Hepatocyte (in vitro differentiated cells): ENCODE data around the gene CENPB. TPM values are rescaled to one million over a fixed set of nuclear protein-coding genes. Genes with fewer than 3 reads are reported as not detected.

Experiments
- DNase-seq: peaks from one replicate; pipeline ENCODE4 v3.0.0-alpha.2; 2016; ENCODE audit warnings: low spot score
- H2AFZ ChIP-seq: fragments of 200-600 bp; sonication (generic); 2 replicates; pipeline ENCODE4 v1.6.0; 2016; ENCODE audit warnings: antibody characterized with exemption, mild to moderate bottlenecking
- H3K27ac ChIP-seq: fragments of 200-600 bp; sonication (generic); 2 replicates; pipeline ENCODE4 v1.5.1; 2016; ENCODE audit warnings: mild to moderate bottlenecking
- H3K27me3 ChIP-seq: fragments of 200-600 bp; sonication (generic); 2 replicates; pipeline ENCODE4 v1.6.1; 2016
- H3K36me3 ChIP-seq: fragments of 200-600 bp; sonication (generic); replicated peaks from 2 replicates; pipeline ENCODE4 v1.5.1; 2016; ENCODE audit warnings: low read depth; ENCODE audit not compliant: insufficient read depth
- H3K4me1 ChIP-seq: fragments of 200-600 bp; sonication (generic); 2 replicates; pipeline ENCODE4 v1.5.1; 2016; ENCODE audit warnings: mild to moderate bottlenecking, moderate library complexity; ENCODE audit not compliant: insufficient read depth
- H3K4me2 ChIP-seq: fragments of 200-600 bp; sonication (generic); 2 replicates; pipeline ENCODE4 v1.6.0; 2016
- H3K4me3 ChIP-seq: fragments of 200-600 bp; sonication (generic); 2 replicates; pipeline ENCODE4 v1.5.1; 2016; ENCODE audit warnings: mild to moderate bottlenecking
- H3K79me2 ChIP-seq: fragments of 200-600 bp; sonication (generic); 2 replicates; pipeline ENCODE4 v1.6.0; 2017; ENCODE audit warnings: mild to moderate bottlenecking
- H3K9me2 ChIP-seq: fragments of 200-600 bp; sonication (generic); replicated peaks from 2 replicates; pipeline ENCODE4 v1.6.0; 2017; ENCODE audit warnings: mild to moderate bottlenecking; ENCODE audit not compliant: insufficient read depth
- H3K9me3 ChIP-seq: fragments of 200-600 bp; sonication (generic); 2 replicates; pipeline ENCODE4 v1.5.1; 2016; ENCODE audit warnings: low read depth, mild to moderate bottlenecking
- H4K20me1 ChIP-seq: fragments of 200-600 bp; sonication (generic); 2 replicates; pipeline ENCODE4 v1.6.0; 2016; ENCODE audit warnings: mild to moderate bottlenecking; ENCODE audit not compliant: insufficient read depth, poor library complexity, severe bottlenecking
- CTCF ChIP-seq: fragments of 200-600 bp; sonication (generic); IDR thresholded peaks from 2 replicates; pipeline ENCODE4 v1.5.1; 2016; ENCODE audit warnings: antibody characterized with exemption, mild to moderate bottlenecking; ENCODE audit not compliant: poor library complexity
- EZH2 ChIP-seq: fragments of 200-600 bp; sonication (generic); IDR thresholded peaks from 2 replicates; pipeline ENCODE4 v1.6.1; 2016; ENCODE audit warnings: antibody characterized with exemption, mild to moderate bottlenecking, borderline replicate concordance
- EZH2phosphoT487 ChIP-seq: fragments of 200-600 bp; sonication (generic); IDR thresholded peaks from one replicate; pipeline ENCODE4 v1.6.1; 2018; ENCODE audit warnings: antibody characterized with exemption, mild to moderate bottlenecking, low read depth, moderate library complexity; ENCODE audit not compliant: unreplicated experiment, severe bottlenecking
- WGBS: methylation state at CpG from one replicate; pipeline ENCODE4 v1.1.6; 2016; ENCODE audit warnings: low lambda C conversion rate; ENCODE audit errors: missing lambda C conversion rate; 5-methylcytosine and 5-hydroxymethylcytosine counted together
- polyA plus RNA-seq: library from polyadenylated mRNA; unstranded; fragments of >200 nt; fragmentation: Nextera tagmentation; extraction: Ambion mirVana; gene quantifications from 2 replicates; pipeline ENCODE4 v1.2.1, GENCODE V29; 2016
- total RNA-seq: library from RNA; depleted of rRNA; stranded (reverse); fragments of >200 nt; gene quantifications from 2 replicates; pipeline ENCODE4 v1.2.3, GENCODE V29; 2014

The CENPB gene
- total and polyA plus RNA-seq, 2 experiments from 2014 or later: 21.2 to 46.7 TPM

GRCh38 chr20:3797592-3798372 is 11.2 kb upstream of the CENPB start:
- H3K4me3 ChIP-seq: no peak overlapping the region
- H3K4me1 ChIP-seq: peaks cover 33% of the 10 kb centered on the region
- no peak for TF ChIP-seq EZH2phosphoT487
- TF ChIP-seq EZH2: no peak
- no peak for TF ChIP-seq CTCF
- H3K9me2 ChIP-seq: no peaks in the 10 kb centered on the region
- no peaks in the 10 kb centered on the region for H3K27me3 ChIP-seq
- 70% methylated on average over 19 of the region's 19 CpGs for WGBS
- H2AFZ ChIP-seq: no peak overlapping the region
- H3K79me2 ChIP-seq: peaks cover 22% of the 10 kb centered on the region
- H4K20me1 ChIP-seq: no peaks in the 10 kb centered on the region
- peak overlapping the region; percentile 90 for H3K4me2 ChIP-seq
- no peak for DNase-seq
- no peaks in the 10 kb centered on the region for H3K9me3 ChIP-seq
- no peaks in the 10 kb centered on the region for H3K36me3 ChIP-seq
- H3K27ac ChIP-seq: peak overlapping the region; percentile 79

GRCh38 chr20:3797226-3797545 is 10.6 kb upstream of the CENPB start:
- no peak for DNase-seq
- H3K9me2 ChIP-seq: no peaks in the 10 kb centered on the region
- peak overlapping the region; percentile 79 for H3K27ac ChIP-seq
- peak overlapping the region; percentile 90 for H3K4me2 ChIP-seq
- no peak overlapping the region for H2AFZ ChIP-seq
- no peaks in the 10 kb centered on the region for H4K20me1 ChIP-seq
- TF ChIP-seq EZH2: no peak
- H3K36me3 ChIP-seq: no peaks in the 10 kb centered on the region
- H3K27me3 ChIP-seq: no peaks in the 10 kb centered on the region
- H3K79me2 ChIP-seq: peaks cover 22% of the 10 kb centered on the region
- peaks cover 33% of the 10 kb centered on the region for H3K4me1 ChIP-seq
- no peak overlapping the region for H3K4me3 ChIP-seq
- WGBS: 60% methylated on average over 5 of the region's 5 CpGs
- no peaks in the 10 kb centered on the region for H3K9me3 ChIP-seq

- Histone ChIP-seq H3K9me2 (no peaks in the 10 kb centered on the region), H3K79me2 (peaks cover 22% of the 10 kb centered on the region), H3K4me2 (peak overlapping the region; percentile 90), H3K9me3 (no peaks in the 10 kb centered on the region), H3K4me3 (peak overlapping the region; percentile 26), H3K27ac (peak overlapping the region; percentile 79), H3K27me3 (no peaks in the 10 kb centered on the region), H3K36me3 (no peaks in the 10 kb centered on the region), H4K20me1 (no peaks in the 10 kb centered on the region), H2AFZ (no peak overlapping the region), H3K4me1 (peaks cover 33% of the 10 kb centered on the region)
- no peak for DNase-seq
- TF ChIP-seq EZH2phosphoT487 (no peak), CTCF (no peak), EZH2 (no peak)
- 12% methylated on average over 31 of the region's 33 CpGs for WGBS
Measured at GRCh38 chr20:3796477-3797225, 10.1 kb upstream of the CENPB start.
